VCaP (cell line): ENCODE results near the gene OR52E4.

ENCODE experiments used
- H3K27ac ChIP-seq: fragments of 450-650 bp; 2 replicates; pipeline ENCODE4 v1.5.1; 2017
- TF ChIP-seq, protein P1 (sequence below): fragments of 450-650 bp; conservative IDR thresholded peaks from 2 replicates; pipeline ENCODE4 v1.5.1; 2017; ENCODE audit warnings: mild to moderate bottlenecking, moderate library complexity

OR52E4 gene

GRCh38 chr11:5851002-5851401 lies 29.4 kb upstream of the OR52E4 start:
- no peak overlapping the region for H3K27ac ChIP-seq
- TF ChIP-seq, protein P1, sequence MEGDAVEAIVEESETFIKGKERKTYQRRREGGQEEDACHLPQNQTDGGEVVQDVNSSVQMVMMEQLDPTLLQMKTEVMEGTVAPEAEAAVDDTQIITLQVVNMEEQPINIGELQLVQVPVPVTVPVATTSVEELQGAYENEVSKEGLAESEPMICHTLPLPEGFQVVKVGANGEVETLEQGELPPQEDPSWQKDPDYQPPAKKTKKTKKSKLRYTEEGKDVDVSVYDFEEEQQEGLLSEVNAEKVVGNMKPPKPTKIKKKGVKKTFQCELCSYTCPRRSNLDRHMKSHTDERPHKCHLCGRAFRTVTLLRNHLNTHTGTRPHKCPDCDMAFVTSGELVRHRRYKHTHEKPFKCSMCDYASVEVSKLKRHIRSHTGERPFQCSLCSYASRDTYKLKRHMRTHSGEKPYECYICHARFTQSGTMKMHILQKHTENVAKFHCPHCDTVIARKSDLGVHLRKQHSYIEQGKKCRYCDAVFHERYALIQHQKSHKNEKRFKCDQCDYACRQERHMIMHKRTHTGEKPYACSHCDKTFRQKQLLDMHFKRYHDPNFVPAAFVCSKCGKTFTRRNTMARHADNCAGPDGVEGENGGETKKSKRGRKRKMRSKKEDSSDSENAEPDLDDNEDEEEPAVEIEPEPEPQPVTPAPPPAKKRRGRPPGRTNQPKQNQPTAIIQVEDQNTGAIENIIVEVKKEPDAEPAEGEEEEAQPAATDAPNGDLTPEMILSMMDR = no peak

GRCh38 chr11:5857590-5857989 lies 22.8 kb upstream of the OR52E4 start, which contains the start of gene OR52E8:
OR52E8 (minus strand) TSS chr11:5857690; CDS start chr11:5857690, 0 bp downstream.
- TF ChIP-seq, protein P1 = no peak
- no peak within 1 kb of the TSS for H3K27ac ChIP-seq

DNA sequence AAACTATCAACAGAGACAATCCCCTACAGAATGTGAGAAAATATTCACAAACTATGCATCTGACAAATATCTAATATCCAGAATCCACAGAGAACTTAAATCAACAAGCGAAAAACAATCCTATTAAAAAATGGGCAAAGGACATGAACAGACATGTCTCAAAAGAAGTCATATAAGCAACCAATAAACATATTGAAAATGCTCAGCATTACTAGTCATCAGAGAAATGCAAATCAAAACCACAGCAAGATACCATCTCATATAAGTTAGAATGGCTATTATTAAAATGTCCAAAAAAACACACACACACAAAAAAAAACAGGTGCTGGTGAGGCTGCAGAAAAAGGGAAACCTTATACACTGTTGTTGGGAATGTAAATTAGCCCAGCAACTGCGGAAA lies 14.6 kb upstream of the OR52E4 start:
- TF ChIP-seq, protein P1 = no peak
- no peak overlapping the region for H3K27ac ChIP-seq

GRCh38 chr11:5878564-5878963 lies 1.9 kb upstream of the OR52E4 start:
- TF ChIP-seq, protein P1 = no peak

DNA sequence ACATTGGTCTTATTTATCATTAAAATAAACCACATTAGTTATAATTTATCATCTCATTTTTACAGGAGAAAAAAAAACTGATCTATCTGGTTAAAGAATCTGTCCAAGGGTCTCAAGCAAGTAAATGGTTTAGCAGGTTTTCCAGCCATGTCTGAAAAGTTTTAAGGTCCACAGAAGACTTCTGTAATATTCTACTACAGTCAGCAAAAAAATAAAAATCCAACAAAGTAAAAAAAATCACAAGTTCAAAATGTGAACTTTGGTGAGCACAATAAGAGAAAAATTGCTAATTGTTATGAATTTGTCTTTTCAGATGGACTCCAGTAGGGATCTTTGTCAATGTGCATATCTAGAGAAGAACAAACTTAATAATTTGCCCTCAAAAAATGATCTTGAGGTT lies 1.3 kb downstream of the OR52E4 start:
- H3K27ac ChIP-seq = no peak overlapping the region
- TF ChIP-seq, protein P1 = no peak

More at GRCh38 chr11:5878564-5878963, 1.9 kb upstream of the OR52E4 start:
- H3K27ac ChIP-seq = no peak overlapping the region

- no peak overlapping the region for H3K27ac ChIP-seq
- TF ChIP-seq, protein P1 = no peak
Observed at GRCh38 chr11:5887172-5887571, 6.7 kb downstream of the OR52E4 start.

DNA sequence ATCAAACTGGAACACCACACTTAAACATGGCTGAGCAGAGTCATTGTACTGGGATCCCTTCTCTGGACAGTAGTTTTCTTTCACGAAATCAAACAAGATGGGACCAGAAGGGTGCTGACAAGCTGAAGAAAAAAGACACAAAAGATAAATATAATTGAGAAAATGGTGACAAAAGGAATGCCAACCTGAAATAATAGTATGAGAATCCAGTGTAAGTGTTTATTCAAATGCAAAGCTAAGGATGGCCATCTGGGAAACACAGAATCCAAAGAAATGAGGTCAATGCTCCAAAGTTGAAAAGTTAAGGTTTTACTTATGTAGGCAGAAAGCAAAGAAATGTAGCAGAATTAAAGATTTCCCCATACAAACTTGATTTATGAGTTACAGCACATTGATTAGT lies 7.2 kb downstream of the OR52E4 start:
- TF ChIP-seq, protein P1 = no peak

More for the DNA sequence above, 7.2 kb downstream of the OR52E4 start:
- H3K27ac ChIP-seq = no peak overlapping the region
